ENCODE results near the gene SLC5A6.

GRCh38 chr2:27243391-27244130 lies 31.5 kb upstream of the SLC5A6 start:
- TF ChIP-seq PKNOX1 (IDR thresholded peaks at IDR 0.05): no peak
- TF ChIP-seq SUZ12 (IDR thresholded peaks at IDR 0.05): no peak
- no peak for TF ChIP-seq NFRKB (IDR thresholded peaks at IDR 0.05)
- TF ChIP-seq SP1 (IDR thresholded peaks at IDR 0.05): no peak
- TF ChIP-seq FOXK2 (IDR thresholded peaks at IDR 0.05): no peak
- no peak for TF ChIP-seq CTBP1 (IDR thresholded peaks at IDR 0.05; ENCODE audit: borderline replicate concordance)
- TF ChIP-seq FOXA1 (IDR thresholded peaks at IDR 0.05): no peak
- no peak for TF ChIP-seq FOXM1 (IDR thresholded peaks at IDR 0.05; ENCODE audit: borderline replicate concordance)
- no peak for TF ChIP-seq HDGF (IDR thresholded peaks at IDR 0.05; ENCODE audit: borderline replicate concordance)

All from HEK293T (cell line).